NCI-H82 treated with DMSO at 0.1 percent for 48 hours (cell line): ENCODE measurements around the gene NUDCD3.

Experiments used
- DNase-seq: peaks from one replicate; lab custom pipeline; 2025; ENCODE audit not compliant: unreplicated experiment; lab: John Stamatoyannopoulos, UW

The NUDCD3 gene

GRCh38 chr7:44490351-44491200, at the start of gene NUDCD3:
Gene NUDCD3 (minus strand): TSS chr7:44490658. CDS start chr7:44490600, 58 bp downstream.
- peak; percentile 80 for DNase-seq

GRCh38 chr7:44539669-44540506, 49.4 kb upstream of the NUDCD3 start:
- no peak for DNase-seq

- no peak for DNase-seq
Measured at GRCh38 chr7:44538798-44539668, 48.6 kb upstream of the NUDCD3 start.

- DNase-seq, result no peak
Measured at GRCh38 chr7:44538093-44538797, 47.8 kb upstream of the NUDCD3 start.

GRCh38 chr7:44537442-44537841, 47.0 kb upstream of the NUDCD3 start:
- no peak for DNase-seq

GRCh38 chr7:44536090-44536489, 45.6 kb upstream of the NUDCD3 start:
- DNase-seq, result no peak

GRCh38 chr7:44535348-44536064, 45.0 kb upstream of the NUDCD3 start:
- no peak for DNase-seq

- DNase-seq, result peak; percentile 10
Measured at GRCh38 chr7:44534501-44534900, 44.0 kb upstream of the NUDCD3 start.

- DNase-seq, result no peak
Measured at GRCh38 chr7:44534087-44534486, 43.6 kb upstream of the NUDCD3 start.

GRCh38 chr7:44533301-44534055, 43.0 kb upstream of the NUDCD3 start:
- DNase-seq, result no peak

GRCh38 chr7:44531421-44532380, 41.2 kb upstream of the NUDCD3 start:
- DNase-seq, result no peak

GRCh38 chr7:44530990-44531389, 40.5 kb upstream of the NUDCD3 start:
- no peak for DNase-seq

GRCh38 chr7:44524811-44525388, 34.4 kb upstream of the NUDCD3 start:
- no peak for DNase-seq

GRCh38 chr7:44522315-44522714, 31.9 kb upstream of the NUDCD3 start:
- DNase-seq, result no peak

GRCh38 chr7:44521347-44522095, 31.1 kb upstream of the NUDCD3 start:
- DNase-seq, result no peak

GRCh38 chr7:44520574-44520973, 30.1 kb upstream of the NUDCD3 start:
- DNase-seq, result no peak

- no peak for DNase-seq
Measured at GRCh38 chr7:44519546-44519945, 29.1 kb upstream of the NUDCD3 start.
